WTC11 (cell line): ENCODE data around the gene SUPT3H. TPM values are rescaled to one million over a fixed set of nuclear protein-coding genes. Genes with fewer than 3 reads are reported as not detected.
"Not testable (repeated sequence)": the region's sequence is repeated elsewhere in the genome, so short reads cannot be mapped to it uniquely, and the experiment has no call there.

Experiments
- ATAC-seq: fragments of 200-7000 bp; cut with Tn5 transposase; 2 replicates; pipeline ENCODE4 v1.10.0; 2021; ENCODE audit warnings: mild to moderate bottlenecking, moderate library complexity
- CTCF ChIA-PET: fragments of 300-600 bp; sonication (Branson Sonifier 250); formaldehyde crosslinking; loops from one replicate; lab custom pipeline; 2021; ENCODE audit warnings: antibody characterized with exemption; lab: Charles Lee
- POLR2A ChIA-PET: fragments of 350-600 bp; sonication (Branson Sonifier 250); formaldehyde crosslinking; loops from one replicate; lab custom pipeline; 2021; ENCODE audit warnings: antibody characterized with exemption; lab: Charles Lee
- DNase-seq: peaks from one replicate; pipeline ENCODE4 v3.0.0; 2021; ENCODE audit warnings: low spot score
- H3K27ac Mint-ChIP-seq: 2 replicates; pipeline ENCODE4 v1.8.0; 2021; ENCODE audit warnings: mixed read lengths
- H3K27me3 Mint-ChIP-seq: 2 replicates; pipeline ENCODE4 v1.8.0; 2021; ENCODE audit warnings: low read depth, mild to moderate bottlenecking, moderate library complexity, mixed read lengths
- H3K36me3 Mint-ChIP-seq: 2 replicates; pipeline ENCODE4 v1.8.0; 2021; ENCODE audit warnings: mixed read lengths
- H3K4me1 Mint-ChIP-seq: 2 replicates; pipeline ENCODE4 v1.8.0; 2022; ENCODE audit warnings: mixed read lengths
- H3K4me3 Mint-ChIP-seq: 2 replicates; pipeline ENCODE4 v1.8.0; 2021; ENCODE audit warnings: mild to moderate bottlenecking, moderate library complexity, mixed read lengths
- H3K9me3 Mint-ChIP-seq: 2 replicates; pipeline ENCODE4 v1.8.0; 2021; ENCODE audit warnings: mixed read lengths
- ATF6 ChIP-seq: sonication (generic); formaldehyde crosslinking; IDR thresholded peaks from 2 replicates; pipeline ENCODE4 v1.8.1; 2023; ENCODE audit warnings: mild to moderate bottlenecking, missing genetic modification reagents
- E2F4 ChIP-seq: sonication (generic); formaldehyde crosslinking; IDR thresholded peaks from 2 replicates; pipeline ENCODE4 v1.8.1; 2022; ENCODE audit warnings: low read depth, mild to moderate bottlenecking, moderate library complexity, missing genetic modification reagents, borderline replicate concordance
- FOXP4 ChIP-seq: sonication (generic); formaldehyde crosslinking; IDR thresholded peaks from 2 replicates; pipeline ENCODE4 v1.8.0; 2022; ENCODE audit warnings: mild to moderate bottlenecking, missing genetic modification reagents
- HMGA2 ChIP-seq: fragments of 250-450 bp; sonication (Bioruptor Pico); IDR thresholded peaks from 2 replicates; pipeline ENCODE4 v1.4.0; 2021; ENCODE audit warnings: mild to moderate bottlenecking, moderate library complexity
- MXD4 ChIP-seq: fragments of 250-450 bp; sonication (Bioruptor Pico); IDR thresholded peaks from 2 replicates; pipeline ENCODE4 v1.8.0; 2021; ENCODE audit warnings: mild to moderate bottlenecking, moderate library complexity, borderline replicate concordance
- NR3C1 ChIP-seq: sonication (generic); formaldehyde crosslinking; conservative IDR thresholded peaks from 2 replicates; pipeline ENCODE4 v1.8.1; 2023; ENCODE audit warnings: low read depth, mild to moderate bottlenecking, missing genetic modification reagents
- RELA ChIP-seq: sonication (generic); formaldehyde crosslinking; IDR thresholded peaks from 2 replicates; pipeline ENCODE4 v1.8.1; 2022; ENCODE audit warnings: missing genetic modification reagents, mild to moderate bottlenecking, borderline replicate concordance
- TEAD4 ChIP-seq: sonication (generic); formaldehyde crosslinking; IDR thresholded peaks from 2 replicates; pipeline ENCODE4 v1.8.0; 2022; ENCODE audit warnings: mild to moderate bottlenecking, missing genetic modification reagents
- USF2 ChIP-seq: sonication (generic); formaldehyde crosslinking; IDR thresholded peaks from 2 replicates; pipeline ENCODE4 v1.8.1; 2023; ENCODE audit warnings: mild to moderate bottlenecking, missing genetic modification reagents, moderate library complexity
- ZMAT4 ChIP-seq: fragments of 250-450 bp; sonication (Bioruptor Pico); IDR thresholded peaks from 2 replicates; pipeline ENCODE4 v1.9.0; 2021; ENCODE audit warnings: mild to moderate bottlenecking
- ZNF138 ChIP-seq: sonication (generic); formaldehyde crosslinking; conservative IDR thresholded peaks from 2 replicates; pipeline ENCODE4 v1.8.1; 2022; ENCODE audit warnings: mild to moderate bottlenecking, moderate library complexity, missing genetic modification reagents
- ZNF263 ChIP-seq: sonication (generic); formaldehyde crosslinking; IDR thresholded peaks from 2 replicates; pipeline ENCODE4 v1.8.1; 2022; ENCODE audit warnings: low read depth, mild to moderate bottlenecking, moderate library complexity, missing genetic modification reagents
- ZNF281 ChIP-seq: sonication (generic); formaldehyde crosslinking; IDR thresholded peaks from 2 replicates; pipeline ENCODE4 v1.8.0; 2023; ENCODE audit warnings: mild to moderate bottlenecking, missing genetic modification reagents
- ZNF416 ChIP-seq: fragments of 250-450 bp; sonication (Bioruptor Pico); IDR thresholded peaks from 2 replicates; pipeline ENCODE4 v1.9.0; 2021; ENCODE audit warnings: mild to moderate bottlenecking, inconsistent platforms
- ZSCAN18 ChIP-seq: fragments of 250-450 bp; sonication (Bioruptor Pico); IDR thresholded peaks from 2 replicates; pipeline ENCODE4 v2.1.2; 2022; ENCODE audit warnings: mild to moderate bottlenecking, moderate library complexity
- total RNA-seq: library from RNA; stranded (reverse); gene quantifications from 3 replicates; pipeline ENCODE4 v1.2.3, GENCODE V29; 2021

Gene SUPT3H
- total RNA-seq, 1 experiment from 2014 or later, result 15.3 TPM

- no peak for TF ChIP-seq ATF6 (CRISPR knock-in tag)
- TF ChIP-seq RELA (CRISPR knock-in tag), result no peak
These were observed 87.8 kb downstream of the SUPT3H start (continued) for GRCh38 chr6:45289751-45290514.

GRCh38 chr6:45286707-45287106 lies 91.0 kb downstream of the SUPT3H start:
- Mint-ChIP-seq H3K9me3 (peaks cover 36% of the 10 kb centered on the region), H3K36me3 (peaks cover 40% of the 10 kb centered on the region)
- DNase-seq, H3K27ac Mint-ChIP-seq, ATAC-seq, H3K4me3 Mint-ChIP-seq, POLR2A ChIA-PET, H3K27me3 Mint-ChIP-seq, H3K4me1 Mint-ChIP-seq, CTCF ChIA-PET: not testable (repeated sequence)

GRCh38 chr6:45278367-45278766 lies 99.4 kb downstream of the SUPT3H start:
- peaks cover 53% of the 10 kb centered on the region for H3K36me3 Mint-ChIP-seq
- no peak for TF ChIP-seq ZNF416
- TF ChIP-seq ZNF263 (CRISPR knock-in tag), result no peak
- no peak for TF ChIP-seq FOXP4
- no peak for TF ChIP-seq ZMAT4
- TF ChIP-seq E2F4 (CRISPR knock-in tag), result no peak
- TF ChIP-seq TEAD4 (CRISPR knock-in tag), result no peak
- no peak for TF ChIP-seq ZSCAN18
- no peak for TF ChIP-seq USF2
- TF ChIP-seq ZNF138 (CRISPR knock-in tag), result no peak
- TF ChIP-seq HMGA2 (CRISPR knock-in tag), result no peak
- no peak for TF ChIP-seq NR3C1 (CRISPR knock-in tag)
- no peak for TF ChIP-seq ZNF281 (CRISPR knock-in tag)
- no peak for TF ChIP-seq RELA (CRISPR knock-in tag)
- no peak for TF ChIP-seq MXD4

GRCh38 chr6:45277741-45278140 lies 100.0 kb downstream of the SUPT3H start:
- H3K27me3 Mint-ChIP-seq, H3K4me1 Mint-ChIP-seq, H3K4me3 Mint-ChIP-seq, POLR2A ChIA-PET, CTCF ChIA-PET, DNase-seq, ATAC-seq, H3K27ac Mint-ChIP-seq: not testable (repeated sequence)
- peaks cover 55% of the 10 kb centered on the region for H3K36me3 Mint-ChIP-seq
- peaks cover 54% of the 10 kb centered on the region for H3K9me3 Mint-ChIP-seq

More at GRCh38 chr6:45278367-45278766, 99.4 kb downstream of the SUPT3H start:
- DNase-seq (no peak), ATAC-seq (no peak)
- peaks cover 8% of the 10 kb centered on the region for H3K4me1 Mint-ChIP-seq
- POLR2A ChIA-PET, result no interaction called here
- no peak overlapping the region for H3K27ac Mint-ChIP-seq
- no peaks in the 10 kb centered on the region; the same call in 1 of the 2 replicates for H3K27me3 Mint-ChIP-seq
- H3K4me3 Mint-ChIP-seq, result no peak overlapping the region
- CTCF ChIA-PET, result no interaction called here
- peaks cover 54% of the 10 kb centered on the region for H3K9me3 Mint-ChIP-seq
